Urinary bladder (tissue), 4 donors: ENCODE measurements around the gene LGALS7B. TPM values are rescaled to one million over a fixed set of nuclear protein-coding genes. Genes with fewer than 3 reads are reported as not detected.
"Not testable (repeated sequence)": the region's sequence is repeated elsewhere in the genome, so short reads cannot be mapped to it uniquely, and the experiment has no call there.

Experiments
- DNase-seq: peaks from one replicate; pipeline ENCODE4 v3.0.0-alpha.2; 2015; ENCODE audit errors: extremely low spot score
- H3K27ac ChIP-seq: one replicate; pipeline ENCODE4 v1.5.1; 2013; ENCODE audit warnings: low read depth, mild to moderate bottlenecking, moderate library complexity
- H3K36me3 ChIP-seq: one replicate; pipeline ENCODE4 v1.6.1; 2013; ENCODE audit warnings: mild to moderate bottlenecking, moderate library complexity; ENCODE audit not compliant: insufficient read depth
- H3K4me1 ChIP-seq: one replicate; pipeline ENCODE4 v1.6.1; 2013; ENCODE audit warnings: mild to moderate bottlenecking, moderate library complexity; ENCODE audit not compliant: insufficient read depth
- H3K4me3 ChIP-seq: one replicate; pipeline ENCODE4 v1.5.1; 2013; ENCODE audit warnings: low read depth, low read length
- WGBS: extraction: QIAGEN DNeasy Blood & Tissue Kit; methylation state at CpG from one replicate; pipeline ENCODE4 v1.1.7; 2013; 5-methylcytosine and 5-hydroxymethylcytosine counted together
- polyA plus RNA-seq: library from polyadenylated mRNA; stranded (reverse); fragments of 200-250 nt; gene quantifications from one replicate; pipeline ENCODE4 v1.2.3, GENCODE V29; 2013
- total RNA-seq: library from RNA; depleted of rRNA; stranded (reverse); fragments of >200 nt; gene quantifications from one replicate; pipeline ENCODE4 v1.2.3, GENCODE V29; 2014
- donor health status: healthy with polysubstance abuse.
- donor health status: healthy.

Gene LGALS7B
- total and polyA plus RNA-seq, 2 donors, result 1.2 TPM; not detected in 1

GRCh38 chr19:38812009-38812840, 23.2 kb downstream of the LGALS7B start:
- no peaks in the 10 kb centered on the region for H3K4me1 ChIP-seq
- peaks cover 7% of the 10 kb centered on the region for H3K36me3 ChIP-seq
- H3K27ac ChIP-seq, result no peak overlapping the region
- no peak overlapping the region for H3K4me3 ChIP-seq
- 63% methylated on average over 18 of the region's 18 CpGs for whole genome bisulfite sequencing
- DNase-seq, result no peak

- Histone ChIP-seq H3K27ac (no peak within 1 kb of the TSS), H3K36me3 (peaks cover 10% of the 10 kb centered on the region), H3K4me3 (no peak within 1 kb of the TSS), H3K4me1 (no peaks in the 10 kb centered on the region)
- 80% methylated on average over 15 of the region's 15 CpGs for WGBS
- no peak for DNase-seq
Measured at GRCh38 chr19:38812841-38813320, 23.9 kb downstream of the LGALS7B start, which contains the start of gene LGALS4. Gene LGALS4, minus strand, starts transcription at chr19:38812945. Its CDS starts 59 bp downstream, at chr19:38812886.

GRCh38 chr19:38813323-38813722, 24.3 kb downstream of the LGALS7B start:
- Histone ChIP-seq H3K27ac (no peak overlapping the region), H3K4me1 (no peaks in the 10 kb centered on the region), H3K36me3 (peaks cover 10% of the 10 kb centered on the region), H3K4me3 (no peak overlapping the region)
- WGBS, result 90% methylated on average over 6 of the region's 6 CpGs
- no peak for DNase-seq

GRCh38 chr19:38813932-38814331, 24.9 kb downstream of the LGALS7B start:
- 82% methylated on average over 2 of the region's 2 CpGs for WGBS
- not testable (repeated sequence) for H3K27ac ChIP-seq, DNase-seq, H3K4me3 ChIP-seq, H3K4me1 ChIP-seq, H3K36me3 ChIP-seq

- Histone ChIP-seq H3K36me3 (peaks cover 10% of the 10 kb centered on the region), H3K4me3 (no peak overlapping the region), H3K4me1 (no peaks in the 10 kb centered on the region), H3K27ac (no peak overlapping the region)
- WGBS, result 91% methylated on average over 34 of the region's 34 CpGs
- DNase-seq, result no peak
Measured at GRCh38 chr19:38815059-38816001, 26.3 kb downstream of the LGALS7B start.

- DNase-seq, result no peak
- 95% methylated on average over 18 of the region's 18 CpGs for WGBS
- no peaks in the 10 kb centered on the region for H3K4me1 ChIP-seq
- H3K4me3 ChIP-seq, result no peak overlapping the region
- H3K36me3 ChIP-seq, result peaks cover 10% of the 10 kb centered on the region
- no peak overlapping the region for H3K27ac ChIP-seq
Measured at GRCh38 chr19:38816131-38816750, 27.2 kb downstream of the LGALS7B start.

GRCh38 chr19:38817081-38817480, 28.1 kb downstream of the LGALS7B start:
- no peak for DNase-seq
- WGBS, result 93% methylated on average over 15 of the region's 15 CpGs

GRCh38 chr19:38819231-38819920, 30.4 kb downstream of the LGALS7B start:
- peaks cover 2% of the 10 kb centered on the region for H3K4me1 ChIP-seq
- no peak overlapping the region for H3K4me3 ChIP-seq
- H3K27ac ChIP-seq, result no peak overlapping the region
- H3K36me3 ChIP-seq, result peaks cover 10% of the 10 kb centered on the region
- no peak for DNase-seq
- 86% methylated on average over 13 of the region's 13 CpGs for WGBS

More at GRCh38 chr19:38817081-38817480, 28.1 kb downstream of the LGALS7B start:
- H3K36me3 ChIP-seq, result peaks cover 10% of the 10 kb centered on the region
- H3K4me3 ChIP-seq, result no peak overlapping the region
- no peaks in the 10 kb centered on the region for H3K4me1 ChIP-seq
- no peak overlapping the region for H3K27ac ChIP-seq

GRCh38 chr19:38821230-38821825, 32.3 kb downstream of the LGALS7B start:
- 98% methylated on average over 29 of the region's 29 CpGs for WGBS
- not testable (repeated sequence) for H3K36me3 ChIP-seq, H3K4me1 ChIP-seq, H3K27ac ChIP-seq, H3K4me3 ChIP-seq, DNase-seq

- not testable (repeated sequence) for DNase-seq, H3K4me3 ChIP-seq, H3K36me3 ChIP-seq, H3K4me1 ChIP-seq, H3K27ac ChIP-seq
- WGBS, result 83% methylated on average over 7 of the region's 7 CpGs
Measured at GRCh38 chr19:38825936-38826335, 36.9 kb downstream of the LGALS7B start.

GRCh38 chr19:38826856-38827551, 38.0 kb downstream of the LGALS7B start:
- H3K36me3 ChIP-seq, result peaks cover 2% of the 10 kb centered on the region
- no peak for DNase-seq
- peaks cover 2% of the 10 kb centered on the region for H3K4me1 ChIP-seq
- no peak overlapping the region for H3K27ac ChIP-seq
- H3K4me3 ChIP-seq, result no peak overlapping the region
- WGBS, result 76% methylated on average over 6 of the region's 6 CpGs

GRCh38 chr19:38829203-38829602, 40.2 kb downstream of the LGALS7B start:
- not testable (repeated sequence) for DNase-seq, H3K4me3 ChIP-seq, H3K4me1 ChIP-seq, H3K27ac ChIP-seq, H3K36me3 ChIP-seq
- 95% methylated on average over 7 of the region's 7 CpGs for WGBS
